HEK293 (cell line): ENCODE data around the gene SLF1.
A peak's percentile ranks its signal among the peaks of the same experiment; 100 is the strongest.

ENCODE experiments used
- CTCF ChIA-PET: fragments of 350-600 bp; formaldehyde crosslinking; extraction: SDS; loops from one replicate; lab custom pipeline; 2021; ENCODE audit warnings: antibody characterized with exemption; lab: Yijun Ruan, JAX
- POLR2A ChIA-PET: fragments of 300-600 bp; formaldehyde crosslinking; extraction: SDS; loops from one replicate; lab custom pipeline; 2020; ENCODE audit warnings: antibody characterized with exemption, inconsistent platforms; lab: Yijun Ruan, JAX
- H3K27ac ChIP-seq: fragments of 200-500 bp; sonication (Bioruptor generic); 2 replicates; pipeline ENCODE4 v1.5.1; 2014; ENCODE audit warnings: low read depth, low read length, control low read depth, inconsistent platforms; ENCODE audit errors: extremely low read depth
- H3K36me3 ChIP-seq, 2 experiments: fragments of 200-500 bp in 1 of 2; sonication (Bioruptor generic) in 1 of 2; 1 replicate in 1 of 2; 2 replicates in 1 of 2; pipeline ENCODE4 v1.5.1; 2014 to 2017; ENCODE audit warnings: inconsistent platforms in 2 of 2, low read length in 2 of 2; ENCODE audit not compliant: control insufficient read depth in 2 of 2, insufficient read depth in 1 of 2
- H3K4me1 ChIP-seq: fragments of 200-500 bp; sonication (Bioruptor generic); 2 replicates; pipeline ENCODE4 v1.5.1; 2014; ENCODE audit warnings: mild to moderate bottlenecking, low read length, inconsistent platforms; ENCODE audit not compliant: control insufficient read depth, insufficient read depth
- H3K4me3 ChIP-seq: 2 replicates; pipeline ENCODE4 v1.5.1; 2011; ENCODE audit warnings: low read depth, mild to moderate bottlenecking, control low read depth, low read length, moderate library complexity
- H3K9me3 ChIP-seq: fragments of 200-500 bp; sonication (Bioruptor generic); 2 replicates; pipeline ENCODE4 v1.5.1; 2014; ENCODE audit warnings: low read depth, low read length, inconsistent platforms; ENCODE audit not compliant: control insufficient read depth, insufficient read depth
- BCL11B ChIP-seq: fragments of 450-650 bp; formaldehyde crosslinking; IDR thresholded peaks from 2 replicates; pipeline ENCODE4 v1.5.1; 2016; ENCODE audit warnings: low read depth, missing biosample characterization, missing genetic modification characterization
- HOXD13 ChIP-seq: sonication (generic); formaldehyde crosslinking; IDR thresholded peaks from 2 replicates; pipeline ENCODE4 v1.8.0; 2022; ENCODE audit warnings: missing genetic modification reagents, borderline replicate concordance
- IKZF3 ChIP-seq: fragments of 450-650 bp; IDR thresholded peaks from 2 replicates; pipeline ENCODE4 v1.5.0; 2018; ENCODE audit warnings: missing biosample characterization, mild to moderate bottlenecking, missing genetic modification characterization, moderate library complexity
- KLF9 ChIP-seq: fragments of 450-650 bp; formaldehyde crosslinking; IDR thresholded peaks from 2 replicates; pipeline ENCODE4 v1.5.1; 2016; ENCODE audit warnings: missing biosample characterization, missing genetic modification characterization, low read depth
- MZF1 ChIP-seq: fragments of 450-650 bp; formaldehyde crosslinking; IDR thresholded peaks from 2 replicates; pipeline ENCODE4 v1.5.1; 2017; ENCODE audit warnings: missing biosample characterization, missing genetic modification characterization, borderline replicate concordance
- OSR2 ChIP-seq: fragments of 450-650 bp; formaldehyde crosslinking; IDR thresholded peaks from 2 replicates; pipeline ENCODE4 v1.5.1; 2016; ENCODE audit warnings: missing biosample characterization, missing genetic modification characterization
- OVOL3 ChIP-seq: fragments of 450-650 bp; formaldehyde crosslinking; IDR thresholded peaks from 2 replicates; pipeline ENCODE4 v1.5.1; 2016; ENCODE audit warnings: missing biosample characterization, missing genetic modification characterization
- SP7 ChIP-seq: fragments of 450-650 bp; formaldehyde crosslinking; IDR thresholded peaks from 2 replicates; pipeline ENCODE4 v1.5.1; 2016; ENCODE audit warnings: missing biosample characterization, missing genetic modification characterization
- WT1 ChIP-seq: fragments of 450-650 bp; formaldehyde crosslinking; IDR thresholded peaks from 2 replicates; pipeline ENCODE4 v1.5.1; 2016; ENCODE audit warnings: missing biosample characterization, missing genetic modification characterization
- ZFHX2 ChIP-seq: fragments of 450-650 bp; formaldehyde crosslinking; conservative IDR thresholded peaks from 2 replicates; pipeline ENCODE4 v1.5.1; 2016; ENCODE audit warnings: missing biosample characterization, missing genetic modification characterization
- ZNF114 ChIP-seq: fragments of 450-650 bp; formaldehyde crosslinking; IDR thresholded peaks from 2 replicates; pipeline ENCODE4 v1.5.0; 2017; ENCODE audit warnings: missing biosample characterization, missing genetic modification characterization
- ZNF146 ChIP-seq: fragments of 450-650 bp; formaldehyde crosslinking; IDR thresholded peaks from 2 replicates; pipeline ENCODE4 v1.5.1; 2016; ENCODE audit warnings: missing biosample characterization, missing genetic modification characterization
- ZNF214 ChIP-seq: fragments of 450-650 bp; formaldehyde crosslinking; IDR thresholded peaks from 2 replicates; pipeline ENCODE4 v1.5.1; 2017; ENCODE audit warnings: missing biosample characterization, mild to moderate bottlenecking, missing genetic modification characterization, borderline replicate concordance
- ZNF248 ChIP-seq: fragments of 450-650 bp; formaldehyde crosslinking; IDR thresholded peaks from 2 replicates; pipeline ENCODE4 v1.5.1; 2017; ENCODE audit warnings: missing biosample characterization, missing genetic modification characterization
- ZNF266 ChIP-seq: fragments of 450-650 bp; formaldehyde crosslinking; IDR thresholded peaks from 2 replicates; pipeline ENCODE4 v1.5.1; 2016; ENCODE audit warnings: missing biosample characterization, missing genetic modification characterization, low read depth
- ZNF274 ChIP-seq, 2 experiments: fragments of 200-500 bp in 1 of 2; fragments of 450-650 bp in 1 of 2; sonication (Bioruptor generic) in 1 of 2; formaldehyde crosslinking in 1 of 2; IDR thresholded peaks; 2 replicates each; pipeline versions ENCODE4 v1.5.1 to v1.6.1; 2014 to 2016; ENCODE audit warnings: borderline replicate concordance in 1 of 2, inconsistent platforms in 1 of 2, low read length in 1 of 2, missing biosample characterization in 1 of 2, missing genetic modification characterization in 1 of 2
- ZNF280D ChIP-seq: fragments of 450-650 bp; formaldehyde crosslinking; IDR thresholded peaks from 2 replicates; pipeline ENCODE4 v1.5.1; 2016; ENCODE audit warnings: missing biosample characterization, missing genetic modification characterization
- ZNF335 ChIP-seq: fragments of 450-650 bp; formaldehyde crosslinking; conservative IDR thresholded peaks from 2 replicates; pipeline ENCODE4 v1.5.1; 2016; ENCODE audit warnings: missing biosample characterization, missing genetic modification characterization
- ZNF341 ChIP-seq: fragments of 450-650 bp; formaldehyde crosslinking; IDR thresholded peaks from 2 replicates; pipeline ENCODE4; 2016; ENCODE audit warnings: low read depth, missing biosample characterization, missing genetic modification characterization
- ZNF394 ChIP-seq: fragments of 450-650 bp; formaldehyde crosslinking; IDR thresholded peaks from 2 replicates; pipeline ENCODE4 v1.5.1; 2016; ENCODE audit warnings: missing biosample characterization, missing genetic modification characterization, mild to moderate bottlenecking, moderate library complexity, borderline replicate concordance
- ZNF514 ChIP-seq: fragments of 450-650 bp; formaldehyde crosslinking; IDR thresholded peaks from 2 replicates; pipeline ENCODE4 v1.5.1; 2016; ENCODE audit warnings: missing biosample characterization, missing genetic modification characterization
- ZNF549 ChIP-seq: fragments of 450-650 bp; IDR thresholded peaks from 2 replicates; pipeline ENCODE4 v1.5.1; 2018; ENCODE audit warnings: missing biosample characterization, missing genetic modification characterization, mild to moderate bottlenecking, inconsistent platforms, moderate library complexity
- ZNF677 ChIP-seq: fragments of 450-650 bp; IDR thresholded peaks from 2 replicates; pipeline ENCODE4 v1.5.0; 2018; ENCODE audit warnings: missing biosample characterization, mild to moderate bottlenecking, missing genetic modification characterization, moderate library complexity
- ZNF777 ChIP-seq: fragments of 450-650 bp; formaldehyde crosslinking; IDR thresholded peaks from 2 replicates; pipeline ENCODE4 v1.5.1; 2017; ENCODE audit warnings: missing biosample characterization, missing genetic modification characterization, borderline replicate concordance
- ZNF843 ChIP-seq: fragments of 450-650 bp; formaldehyde crosslinking; IDR thresholded peaks from 2 replicates; pipeline ENCODE4 v1.5.1; 2016; ENCODE audit warnings: missing biosample characterization, missing genetic modification characterization
- ZSCAN23 ChIP-seq: fragments of 450-650 bp; formaldehyde crosslinking; IDR thresholded peaks from 2 replicates; pipeline ENCODE4 v1.5.1; 2016; ENCODE audit warnings: missing biosample characterization, missing genetic modification characterization
- ZSCAN4 ChIP-seq: fragments of 450-650 bp; formaldehyde crosslinking; IDR thresholded peaks from 2 replicates; pipeline ENCODE4 v1.5.1; 2017; ENCODE audit warnings: missing biosample characterization, missing genetic modification characterization
- ZSCAN5A ChIP-seq: fragments of 450-650 bp; formaldehyde crosslinking; IDR thresholded peaks from 2 replicates; pipeline ENCODE4 v1.5.1; 2016; ENCODE audit warnings: missing biosample characterization, missing genetic modification characterization

SLF1 gene

GRCh38 chr5:94707359-94707758, 88.9 kb downstream of the SLF1 start (continued):
- 0 out of 2 replicates have a peak, but pooled peaks have one; percentile 64 for TF ChIP-seq ZNF843 (tag by site-specific recombination)
- TF ChIP-seq ZNF146 (tag by site-specific recombination) = no peak
- no peak for TF ChIP-seq ZNF341 (tag by site-specific recombination)
- TF ChIP-seq ZNF335 = no peak
- TF ChIP-seq ZNF266 = no peak
- TF ChIP-seq IKZF3 (tag by site-specific recombination) = peak; percentile 88

DNA sequence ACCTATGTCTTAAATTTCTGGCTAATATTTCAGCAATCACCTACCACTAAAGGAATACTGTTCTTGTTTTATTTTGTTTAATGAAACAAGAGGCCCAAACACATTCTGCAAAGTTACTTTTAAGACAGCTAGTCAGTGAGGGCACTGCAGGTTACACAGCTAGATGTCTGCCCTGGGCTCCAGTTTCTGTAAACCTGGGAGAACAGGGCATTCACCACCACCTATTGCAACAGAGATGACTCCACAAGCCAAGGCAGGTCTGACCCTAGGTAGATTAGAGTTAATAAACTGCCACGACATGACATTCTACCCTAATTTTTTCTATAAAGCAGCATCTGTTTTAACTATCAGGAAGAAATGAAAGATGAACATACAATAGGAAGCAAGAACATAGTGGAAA, 90.8 kb downstream of the SLF1 start:
- H3K4me3 ChIP-seq = no peak overlapping the region
- ChIA-PET POLR2A (no interaction called here), CTCF (no interaction called here)

GRCh38 chr5:94711785-94712184, 93.3 kb downstream of the SLF1 start:
- POLR2A ChIA-PET = no interaction called here
- no peak overlapping the region for H3K4me3 ChIP-seq
- CTCF ChIA-PET = no interaction called here
- TF ChIP-seq ZNF843 (tag by site-specific recombination) = no peak
- TF ChIP-seq ZNF777 (tag by site-specific recombination) = no peak
- TF ChIP-seq ZNF114 (tag by site-specific recombination) = no peak
- no peak for TF ChIP-seq SP7 (tag by site-specific recombination)
- no peak for TF ChIP-seq ZFHX2 (tag by site-specific recombination)
- TF ChIP-seq ZSCAN4 (tag by site-specific recombination) = no peak
- no peak overlapping the region for H3K27ac ChIP-seq
- peaks cover 9% of the 10 kb centered on the region for H3K4me1 ChIP-seq
- H3K36me3 ChIP-seq = peaks cover 8 to 56% of the 10 kb centered on the region in 2 experiments; a peak in 1 of 3 replicates
- H3K9me3 ChIP-seq = no peaks in the 10 kb centered on the region

More for the DNA sequence above, 90.8 kb downstream of the SLF1 start:
- TF ChIP-seq ZSCAN23 (tag by site-specific recombination) (no peak), ZNF266 (no peak), MZF1 (tag by site-specific recombination) (no peak), ZNF394 (tag by site-specific recombination) (no peak), BCL11B (no peak), HOXD13 (no peak), ZNF514 (no peak), WT1 (tag by site-specific recombination) (no peak), ZNF280D (tag by site-specific recombination) (no peak), OSR2 (tag by site-specific recombination) (no peak), ZNF274 (IDR thresholded peaks at IDR 0.05; ENCODE audit: low read length) (no peak), ZNF274 (tag by site-specific recombination; IDR thresholded peaks at IDR 0.05; ENCODE audit: borderline replicate concordance) (no peak), OVOL3 (tag by site-specific recombination) (no peak), ZNF248 (no peak), ZNF214 (no peak), ZNF549 (no peak), KLF9 (tag by site-specific recombination) (no peak), ZSCAN5A (tag by site-specific recombination) (no peak), ZNF677 (tag by site-specific recombination) (no peak)
- H3K27ac ChIP-seq = no peak overlapping the region
- H3K4me1 ChIP-seq = peaks cover 21% of the 10 kb centered on the region
- no peaks in the 10 kb centered on the region for H3K9me3 ChIP-seq
- H3K36me3 ChIP-seq = peaks cover 8 to 52% of the 10 kb centered on the region in 2 experiments; a peak in 1 of 3 replicates
